Measurements from ENCODE around the gene LAMTOR3.
A peak's percentile ranks its signal among the peaks of the same experiment; 100 is the strongest.

Gene LAMTOR3, protein sequence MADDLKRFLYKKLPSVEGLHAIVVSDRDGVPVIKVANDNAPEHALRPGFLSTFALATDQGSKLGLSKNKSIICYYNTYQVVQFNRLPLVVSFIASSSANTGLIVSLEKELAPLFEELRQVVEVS

DNA sequence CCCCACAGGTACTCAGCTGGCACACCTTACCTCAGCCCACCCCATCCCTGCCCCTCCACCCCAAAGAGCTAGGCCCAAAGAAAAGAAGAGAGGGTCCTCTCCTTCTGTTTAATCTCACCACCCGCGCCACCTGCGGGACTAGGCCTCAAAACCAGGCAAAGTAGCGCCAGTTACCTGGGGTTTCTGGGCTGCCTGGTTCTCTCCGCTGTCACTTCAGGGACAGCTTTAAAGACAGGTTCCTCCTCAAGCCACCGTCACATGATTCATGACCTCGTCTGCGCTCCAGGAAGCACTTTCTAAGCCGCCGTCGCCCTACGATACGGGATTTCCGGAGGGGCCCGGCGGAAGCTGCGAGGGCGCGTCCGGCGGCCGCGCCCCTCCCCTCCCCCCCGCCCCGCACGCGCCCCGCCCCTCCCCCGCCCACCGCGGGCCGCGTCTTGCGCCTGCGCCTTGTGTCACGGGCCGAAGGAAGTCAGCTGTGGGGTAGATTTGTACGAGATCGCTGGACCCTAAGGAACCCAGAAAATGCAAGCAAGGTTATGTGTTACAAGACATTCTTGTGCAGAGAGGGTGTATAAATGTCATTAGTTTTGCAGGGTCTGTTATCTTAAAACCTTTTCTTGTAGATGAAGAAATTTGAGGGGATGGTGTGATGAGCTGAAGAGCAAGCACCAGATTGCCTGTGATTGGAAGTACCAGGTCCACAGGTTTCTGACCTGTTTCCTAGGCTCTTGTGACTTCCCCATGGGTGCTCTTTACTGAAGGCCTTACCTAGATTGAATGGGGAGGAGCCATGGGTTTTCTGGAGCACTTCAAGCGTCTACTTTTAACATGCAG lies at the start of gene LAMTOR3:
TSS of gene LAMTOR3 (minus strand) at position 267 of the 837 bp plus-strand sequence. CDS start 464 bp downstream, outside the sequence.
- DNase-seq (ENCODE audit: low spot score) = peak; percentile 93
- no peak for TF ChIP-seq CTCF (IDR thresholded peaks at IDR 0.05; ENCODE audit: extremely low read depth, missing control alignments)

GRCh38 chr4:99938243-99938753 lies 44.1 kb upstream of the LAMTOR3 start:
- TF ChIP-seq CTCF (IDR thresholded peaks at IDR 0.05; ENCODE audit: extremely low read depth, missing control alignments) = no peak
- DNase-seq (ENCODE audit: low spot score) = no peak

- DNase-seq (ENCODE audit: low spot score) = no peak
Observed at GRCh38 chr4:99934891-99935290, 40.7 kb upstream of the LAMTOR3 start.

DNA sequence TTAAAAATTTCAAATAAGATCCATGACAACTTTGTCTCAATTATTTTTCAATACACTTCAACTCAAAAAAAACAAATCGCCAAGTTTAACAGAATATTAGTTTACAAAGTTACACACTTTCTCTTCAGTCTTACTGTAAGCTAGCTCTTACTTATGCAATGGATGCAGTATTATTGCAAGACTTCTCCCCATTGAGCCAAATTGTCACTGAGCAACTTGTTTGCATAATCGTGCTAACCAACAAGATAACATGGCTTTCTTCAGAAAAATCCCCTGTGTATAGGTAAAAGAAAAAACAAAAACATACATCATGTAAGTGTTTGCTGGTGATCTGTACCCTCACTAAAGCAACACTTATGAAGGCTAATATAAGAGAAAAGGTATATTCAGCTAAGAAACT lies 33.3 kb upstream of the LAMTOR3 start:
- no peak for TF ChIP-seq CTCF (IDR thresholded peaks at IDR 0.05; ENCODE audit: extremely low read depth, missing control alignments)
- DNase-seq (ENCODE audit: low spot score) = no peak

More at GRCh38 chr4:99934891-99935290, 40.7 kb upstream of the LAMTOR3 start:
- TF ChIP-seq CTCF (IDR thresholded peaks at IDR 0.05; ENCODE audit: extremely low read depth, missing control alignments) = no peak

DNA sequence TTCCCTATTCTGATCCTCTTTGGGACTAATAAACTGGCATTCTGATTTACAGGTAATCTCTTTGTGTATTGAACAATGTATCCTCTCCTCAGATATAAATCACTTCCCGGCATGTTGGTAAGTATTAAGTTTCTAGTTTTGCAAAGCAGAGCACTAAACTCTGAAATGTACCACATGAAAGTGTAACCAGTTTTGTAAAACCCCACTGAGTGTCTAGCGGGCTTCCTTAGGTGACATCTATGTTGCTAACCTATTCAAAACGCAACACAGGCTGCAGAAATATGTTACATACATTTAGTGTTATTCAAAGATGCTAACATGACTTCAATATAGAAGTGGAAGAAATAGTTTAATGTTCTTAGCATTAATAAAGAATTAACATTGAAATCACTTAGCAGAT lies 26.9 kb upstream of the LAMTOR3 start:
- TF ChIP-seq CTCF (IDR thresholded peaks at IDR 0.05; ENCODE audit: extremely low read depth, missing control alignments) = no peak
- no peak for DNase-seq (ENCODE audit: low spot score)

GRCh38 chr4:99918656-99919055 lies 24.4 kb upstream of the LAMTOR3 start:
- no peak for DNase-seq (ENCODE audit: low spot score)
- no peak for TF ChIP-seq CTCF (IDR thresholded peaks at IDR 0.05; ENCODE audit: extremely low read depth, missing control alignments)

DNA sequence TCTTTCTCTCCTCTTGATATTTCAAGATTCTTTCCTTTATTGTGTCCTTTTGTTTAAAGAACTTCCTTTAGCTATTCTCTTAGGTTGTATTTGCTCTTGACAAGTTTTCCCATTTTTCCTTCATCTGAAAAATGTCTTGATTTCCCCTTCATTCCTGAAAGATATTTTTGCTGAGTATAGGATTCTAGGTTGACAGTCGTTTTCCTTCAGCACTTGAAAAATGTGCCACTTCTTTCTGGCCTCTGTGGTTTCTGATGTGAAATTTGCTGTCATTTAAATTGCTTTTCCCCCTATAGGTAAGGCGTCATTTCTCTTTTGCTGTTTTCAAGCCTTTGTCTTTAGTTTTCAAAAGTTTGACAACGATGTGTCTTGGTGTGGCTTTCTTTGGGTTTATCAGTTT lies 23.3 kb upstream of the LAMTOR3 start:
- no peak for DNase-seq (ENCODE audit: low spot score)
- no peak for TF ChIP-seq CTCF (IDR thresholded peaks at IDR 0.05; ENCODE audit: extremely low read depth, missing control alignments)
